ENCODE measurements around the gene RFT1. TPM values are rescaled to one million over a fixed set of nuclear protein-coding genes. Genes with fewer than 3 reads are reported as not detected.
A peak's percentile ranks its signal among the peaks of the same experiment; 100 is the strongest.
"Not testable (repeated sequence)": the region's sequence is repeated elsewhere in the genome, so short reads cannot be mapped to it uniquely, and the experiment has no call there.

Gene RFT1
- total RNA-seq, 1 experiment from 2014 or later = 15.1 TPM

GRCh38 chr3:53163444-53164387 lies 33.5 kb upstream of the RFT1 start:
- peak; percentile 22 for DNase-seq (ENCODE audit: low read depth)

- DNase-seq (ENCODE audit: low read depth) = no peak
Observed at GRCh38 chr3:53162672-53163443, 32.6 kb upstream of the RFT1 start.

GRCh38 chr3:53161820-53162671 lies 31.8 kb upstream of the RFT1 start:
- DNase-seq (ENCODE audit: low read depth) = no peak

- no peak for DNase-seq (ENCODE audit: low read depth)
Observed at GRCh38 chr3:53161450-53161819, 31.2 kb upstream of the RFT1 start.

GRCh38 chr3:53160660-53161449 lies 30.6 kb upstream of the RFT1 start, which contains the start of gene PRKCD:
Gene PRKCD (plus strand): TSS chr3:53161209. CDS start chr3:53178423, 17,214 bp downstream.
- peak; percentile 83 for DNase-seq (ENCODE audit: low read depth)

GRCh38 chr3:53160061-53160659 lies 29.9 kb upstream of the RFT1 start:
- no peak for DNase-seq (ENCODE audit: low read depth)

- DNase-seq (ENCODE audit: low read depth) = no peak
Observed at GRCh38 chr3:53159156-53160060, 29.2 kb upstream of the RFT1 start.

- DNase-seq (ENCODE audit: low read depth) = no peak
Observed at GRCh38 chr3:53158765-53159155, 28.5 kb upstream of the RFT1 start.

- no peak for DNase-seq (ENCODE audit: low read depth)
Observed at GRCh38 chr3:53157974-53158580, 27.8 kb upstream of the RFT1 start.

- no peak for DNase-seq (ENCODE audit: low read depth)
Observed at GRCh38 chr3:53156368-53156834, 26.2 kb upstream of the RFT1 start.

GRCh38 chr3:53155760-53156159 lies 25.5 kb upstream of the RFT1 start:
- no peak for DNase-seq (ENCODE audit: low read depth)

GRCh38 chr3:53154881-53155285 lies 24.6 kb upstream of the RFT1 start:
- DNase-seq (ENCODE audit: low read depth) = peak; percentile 85

GRCh38 chr3:53153980-53154379 lies 23.7 kb upstream of the RFT1 start:
- no peak for DNase-seq (ENCODE audit: low read depth)

GRCh38 chr3:53153264-53153823 lies 23.1 kb upstream of the RFT1 start:
- DNase-seq (ENCODE audit: low read depth) = no peak

- no peak for DNase-seq (ENCODE audit: low read depth)
Observed at GRCh38 chr3:53151870-53152660, 21.8 kb upstream of the RFT1 start.

- no peak for DNase-seq (ENCODE audit: low read depth)
Observed at GRCh38 chr3:53151465-53151864, 21.2 kb upstream of the RFT1 start.

- DNase-seq (ENCODE audit: low read depth) = not testable (repeated sequence)
Observed at GRCh38 chr3:53151086-53151438, 20.8 kb upstream of the RFT1 start.

All from M059J (cell line).